Osteoblast (primary cell): ENCODE results near the gene NARS2. TPM values are rescaled to one million over a fixed set of nuclear protein-coding genes. Genes with fewer than 3 reads are reported as not detected.

Experiments used
- DNase-seq: peaks from one replicate; pipeline ENCODE4 v3.0.0; 2011; ENCODE audit warnings: low spot score, mixed read lengths; ENCODE audit not compliant: insufficient read length; ENCODE audit errors: missing footprints
- H2AFZ ChIP-seq: 2 replicates; pipeline ENCODE4 v1.6.0; 2011; ENCODE audit warnings: mild to moderate bottlenecking, low read length
- H3K27ac ChIP-seq: 2 replicates; pipeline ENCODE4 v1.5.1; 2011; ENCODE audit warnings: mild to moderate bottlenecking, low read depth, low read length, moderate library complexity
- H3K27me3 ChIP-seq: 2 replicates; pipeline ENCODE4 v1.6.0; 2012; ENCODE audit warnings: mild to moderate bottlenecking, control low read depth, inconsistent platforms, low read length, moderate library complexity; ENCODE audit not compliant: insufficient read depth
- H3K36me3 ChIP-seq: 2 replicates; pipeline ENCODE4 v1.5.1; 2011; ENCODE audit warnings: mild to moderate bottlenecking, low read length, control low read depth, moderate library complexity; ENCODE audit not compliant: insufficient read depth
- H3K4me1 ChIP-seq: 2 replicates; pipeline ENCODE4 v1.5.1; 2011; ENCODE audit warnings: mild to moderate bottlenecking, low read length, control low read depth, moderate library complexity; ENCODE audit not compliant: insufficient read depth
- H3K4me2 ChIP-seq: 2 replicates; pipeline ENCODE4 v1.6.0; 2011; ENCODE audit warnings: mild to moderate bottlenecking, low read length; ENCODE audit not compliant: insufficient read depth
- H3K4me3 ChIP-seq: fragments of 200-600 bp; sonication (generic); 3 replicates; pipeline ENCODE4 v1.5.1; 2012; ENCODE audit warnings: mild to moderate bottlenecking, low read length, inconsistent platforms; ENCODE audit not compliant: insufficient read depth
- H3K79me2 ChIP-seq: 2 replicates; pipeline ENCODE4 v1.6.0; 2012; ENCODE audit warnings: mild to moderate bottlenecking, low read length, control low read depth, inconsistent platforms; ENCODE audit not compliant: insufficient read depth
- H3K9me3 ChIP-seq: 2 replicates; pipeline ENCODE4 v1.5.1; 2011; ENCODE audit warnings: low read depth, low read length, control low read depth
- H4K20me1 ChIP-seq: 2 replicates; pipeline ENCODE4 v1.6.0; 2012; ENCODE audit warnings: mild to moderate bottlenecking, low read length, control low read depth; ENCODE audit not compliant: insufficient read depth
- total RNA-seq: library from RNA; depleted of rRNA; stranded (reverse); fragments of >200 nt; gene quantifications from 2 replicates; pipeline ENCODE4 v1.2.3, GENCODE V29; 2012
- TF ChIP-seq, protein P1 (sequence below): IDR thresholded peaks from 2 replicates; pipeline ENCODE4 v1.5.1; 2011; ENCODE audit warnings: mild to moderate bottlenecking, low read depth, low read length, moderate library complexity; ENCODE audit errors: extremely low read depth

NARS2 gene
- total RNA-seq, 1 donor, result 19.5 TPM

DNA sequence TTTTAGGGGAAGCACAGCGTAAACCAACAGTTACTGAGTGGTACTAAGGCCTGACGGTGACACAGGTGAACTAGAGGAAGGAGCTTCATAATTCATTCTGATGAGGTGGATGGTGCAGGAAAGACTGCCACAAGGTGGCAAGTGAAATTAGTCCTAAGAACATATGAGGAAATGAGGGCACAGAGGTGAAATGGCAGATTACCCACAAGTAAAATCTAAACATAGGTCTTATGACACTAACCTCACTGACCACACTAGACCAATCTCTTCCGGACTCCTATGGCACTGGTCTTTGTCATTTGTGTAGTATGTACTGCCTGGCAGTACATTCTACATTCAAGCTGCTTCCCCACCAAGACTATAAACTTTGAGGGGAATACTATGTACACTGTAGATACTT is 177.3 kb downstream of the NARS2 start:
- Histone ChIP-seq H3K27me3 (no peaks in the 10 kb centered on the region), H3K4me2 (no peak overlapping the region), H3K36me3 (no peaks in the 10 kb centered on the region), H2AFZ (no peak overlapping the region), H3K27ac (no peak overlapping the region), H3K9me3 (no peaks in the 10 kb centered on the region), H3K4me1 (no peaks in the 10 kb centered on the region), H4K20me1 (peaks cover 8% of the 10 kb centered on the region), H3K79me2 (peaks cover 8% of the 10 kb centered on the region), H3K4me3 (no peak overlapping the region)
- no peak for DNase-seq
- TF ChIP-seq, protein P1, sequence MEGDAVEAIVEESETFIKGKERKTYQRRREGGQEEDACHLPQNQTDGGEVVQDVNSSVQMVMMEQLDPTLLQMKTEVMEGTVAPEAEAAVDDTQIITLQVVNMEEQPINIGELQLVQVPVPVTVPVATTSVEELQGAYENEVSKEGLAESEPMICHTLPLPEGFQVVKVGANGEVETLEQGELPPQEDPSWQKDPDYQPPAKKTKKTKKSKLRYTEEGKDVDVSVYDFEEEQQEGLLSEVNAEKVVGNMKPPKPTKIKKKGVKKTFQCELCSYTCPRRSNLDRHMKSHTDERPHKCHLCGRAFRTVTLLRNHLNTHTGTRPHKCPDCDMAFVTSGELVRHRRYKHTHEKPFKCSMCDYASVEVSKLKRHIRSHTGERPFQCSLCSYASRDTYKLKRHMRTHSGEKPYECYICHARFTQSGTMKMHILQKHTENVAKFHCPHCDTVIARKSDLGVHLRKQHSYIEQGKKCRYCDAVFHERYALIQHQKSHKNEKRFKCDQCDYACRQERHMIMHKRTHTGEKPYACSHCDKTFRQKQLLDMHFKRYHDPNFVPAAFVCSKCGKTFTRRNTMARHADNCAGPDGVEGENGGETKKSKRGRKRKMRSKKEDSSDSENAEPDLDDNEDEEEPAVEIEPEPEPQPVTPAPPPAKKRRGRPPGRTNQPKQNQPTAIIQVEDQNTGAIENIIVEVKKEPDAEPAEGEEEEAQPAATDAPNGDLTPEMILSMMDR, result no peak

DNA sequence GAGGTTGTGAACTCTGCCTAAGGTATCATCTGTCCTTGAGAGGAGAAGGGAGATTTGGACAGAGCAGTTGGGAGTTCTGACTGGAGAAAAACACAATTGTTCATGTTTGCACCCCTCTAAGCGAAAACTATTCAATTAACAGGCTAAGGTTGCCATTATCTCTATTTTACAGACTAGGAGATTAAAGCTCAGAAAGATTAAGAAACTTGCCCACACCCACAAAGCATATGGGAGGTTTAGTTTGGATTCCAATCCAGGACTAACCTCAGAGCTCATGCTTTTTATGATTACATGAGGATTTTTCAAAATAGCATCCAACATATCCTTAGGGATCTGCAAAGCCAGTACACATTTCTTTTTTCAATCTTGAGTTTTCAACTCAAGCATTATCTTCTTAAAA is 179.1 kb downstream of the NARS2 start:
- Histone ChIP-seq H3K4me3 (no peak overlapping the region), H3K4me1 (no peaks in the 10 kb centered on the region), H3K9me3 (no peaks in the 10 kb centered on the region), H2AFZ (no peak overlapping the region), H3K27me3 (no peaks in the 10 kb centered on the region), H3K79me2 (peaks cover 12% of the 10 kb centered on the region), H3K36me3 (no peaks in the 10 kb centered on the region), H3K4me2 (no peak overlapping the region), H3K27ac (no peak overlapping the region), H4K20me1 (peaks cover 8% of the 10 kb centered on the region)
- TF ChIP-seq, protein P1, result no peak
- no peak for DNase-seq

DNA sequence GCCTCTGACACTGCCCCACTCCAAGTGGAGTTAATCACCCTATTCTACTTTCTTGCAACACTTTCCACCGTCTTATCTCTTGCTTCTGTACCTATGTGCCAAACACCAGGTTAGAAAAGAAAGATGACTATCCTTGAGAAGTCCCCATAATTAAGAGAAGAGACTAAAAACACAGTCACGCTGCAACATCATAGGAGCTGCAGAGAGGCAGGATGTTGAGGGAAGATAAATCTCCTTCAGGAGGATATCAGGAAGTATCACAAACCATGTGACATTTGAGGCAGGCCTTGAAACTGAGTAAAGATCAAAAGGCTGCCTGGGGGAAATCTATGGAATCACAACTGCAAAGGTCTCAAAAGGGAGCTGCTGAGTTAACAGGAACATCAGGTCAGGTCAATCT is 181.8 kb downstream of the NARS2 start:
- no peak overlapping the region for H3K4me3 ChIP-seq
- TF ChIP-seq, protein P1, result no peak
- no peaks in the 10 kb centered on the region for H3K27me3 ChIP-seq
- no peak for DNase-seq
- peaks cover 9% of the 10 kb centered on the region for H3K79me2 ChIP-seq
- no peak overlapping the region for H3K27ac ChIP-seq
- no peak overlapping the region for H2AFZ ChIP-seq
- H3K36me3 ChIP-seq, result no peaks in the 10 kb centered on the region
- H3K4me1 ChIP-seq, result no peaks in the 10 kb centered on the region
- H3K9me3 ChIP-seq, result no peaks in the 10 kb centered on the region
- peaks cover 10% of the 10 kb centered on the region for H4K20me1 ChIP-seq
- no peak overlapping the region for H3K4me2 ChIP-seq

DNA sequence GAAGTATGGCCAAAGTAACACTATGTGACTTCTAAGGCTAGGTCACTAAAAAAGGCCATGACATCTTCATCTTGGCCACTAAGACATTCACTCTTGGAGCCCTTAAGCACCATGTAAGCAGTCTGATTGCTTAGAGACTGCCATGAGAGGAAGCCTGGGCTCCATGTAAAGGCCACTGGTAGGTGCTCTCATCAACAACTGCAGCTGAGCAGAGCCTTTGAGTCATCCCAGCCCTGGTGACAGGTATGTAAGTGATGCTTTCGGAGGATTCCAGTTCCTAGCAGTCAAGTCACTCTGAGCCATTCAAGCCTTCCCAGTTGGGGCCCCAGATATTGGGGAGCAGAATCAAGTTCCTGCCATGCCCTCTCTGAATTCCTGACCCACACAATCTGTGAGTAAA is 183.2 kb downstream of the NARS2 start:
- no peak overlapping the region for H3K4me3 ChIP-seq
- no peak for DNase-seq
- TF ChIP-seq, protein P1, result no peak
- H3K9me3 ChIP-seq, result no peaks in the 10 kb centered on the region
- H3K27ac ChIP-seq, result no peak overlapping the region
- H3K27me3 ChIP-seq, result no peaks in the 10 kb centered on the region
- peaks cover 9% of the 10 kb centered on the region for H3K79me2 ChIP-seq
- no peak overlapping the region for H2AFZ ChIP-seq
- no peaks in the 10 kb centered on the region for H3K4me1 ChIP-seq
- peaks cover 10% of the 10 kb centered on the region for H4K20me1 ChIP-seq
- H3K4me2 ChIP-seq, result no peak overlapping the region
- H3K36me3 ChIP-seq, result no peaks in the 10 kb centered on the region
